Activated T-helper 9 cell treated with anti-CD3 and anti-CD28 coated beads, Interleukin-2, amount 50 U/mL, for 16 hours (primary cell): Measurements from ENCODE around the gene F9.

Source experiments
- DNase-seq: peaks from one replicate; pipeline ENCODE4 v3.0.0-alpha.2; 2020; ENCODE audit warnings: low read depth

Gene F9

GRCh38 chrX:139600105-139600504, 69.6 kb downstream of the F9 start:
- no peak for DNase-seq
